GM23338 (cell line): ENCODE data around the gene ATP1B3. TPM values are rescaled to one million over a fixed set of nuclear protein-coding genes. Genes with fewer than 3 reads are reported as not detected.

ENCODE experiments used
- ATAC-seq: fragments of 200-7000 bp; cut with Tn5 transposase; 3 replicates; pipeline ENCODE4 v1.9.1; 2020
- DNase-seq: peaks from one replicate; pipeline ENCODE4 v3.0.0-alpha.2; 2015; ENCODE audit warnings: low spot score
- H2AFZ ChIP-seq: fragments of 200-600 bp; sonication (generic); 2 replicates; pipeline ENCODE4 v1.8.0; 2016; ENCODE audit warnings: antibody characterized with exemption, mild to moderate bottlenecking, moderate library complexity
- H3F3A ChIP-seq: fragments of 200-600 bp; sonication (generic); replicated peaks from 2 replicates; pipeline ENCODE4 v1.8.0; 2017; ENCODE audit warnings: antibody characterized with exemption, mixed run types, low read depth
- H3K27ac ChIP-seq: fragments of 200-600 bp; sonication (generic); 2 replicates; pipeline ENCODE4 v1.6.1; 2016; ENCODE audit warnings: low read depth
- H3K27me3 ChIP-seq: fragments of 200-600 bp; sonication (generic); 2 replicates; pipeline ENCODE4 v1.8.0; 2016; ENCODE audit warnings: mild to moderate bottlenecking, mixed run types, moderate library complexity; ENCODE audit not compliant: insufficient read depth
- H3K36me3 ChIP-seq: fragments of 200-600 bp; sonication (generic); 2 replicates; pipeline ENCODE4 v1.8.0; 2016; ENCODE audit warnings: mild to moderate bottlenecking; ENCODE audit not compliant: insufficient read depth
- H3K4me1 ChIP-seq: fragments of 200-600 bp; sonication (generic); 2 replicates; pipeline ENCODE4 v1.8.0; 2016; ENCODE audit warnings: mild to moderate bottlenecking, moderate library complexity; ENCODE audit not compliant: insufficient read depth
- H3K4me2 ChIP-seq: fragments of 200-600 bp; sonication (generic); 2 replicates; pipeline ENCODE4 v1.7.1; 2017; ENCODE audit warnings: mixed run types
- H3K4me3 ChIP-seq: fragments of 200-600 bp; sonication (generic); 2 replicates; pipeline ENCODE4 v1.6.1; 2016; ENCODE audit warnings: mixed run types
- H3K79me2 ChIP-seq: fragments of 200-600 bp; sonication (generic); replicated peaks from 2 replicates; pipeline ENCODE4 v1.8.0; 2017; ENCODE audit warnings: mild to moderate bottlenecking; ENCODE audit not compliant: insufficient read depth
- H3K9me2 ChIP-seq: fragments of 200-600 bp; sonication (generic); 2 replicates; pipeline ENCODE4 v1.8.0; 2017; ENCODE audit not compliant: insufficient read depth
- H4K20me1 ChIP-seq: fragments of 200-600 bp; sonication (generic); replicated peaks from 2 replicates; pipeline ENCODE4 v1.8.0; 2017; ENCODE audit warnings: mild to moderate bottlenecking; ENCODE audit not compliant: insufficient read depth
- H3K27ac Mint-ChIP-seq: 2 replicates; pipeline ENCODE4 v1.8.0; 2020; ENCODE audit warnings: inconsistent platforms, mild to moderate bottlenecking, moderate library complexity, mixed read lengths
- H3K27me3 Mint-ChIP-seq: 3 replicates; pipeline ENCODE4 v1.8.0; 2022; ENCODE audit warnings: low read depth, mild to moderate bottlenecking, moderate library complexity, mixed read lengths, inconsistent platforms; ENCODE audit not compliant: insufficient read depth, poor library complexity
- H3K36me3 Mint-ChIP-seq: 3 replicates; pipeline ENCODE4 v1.8.0; 2021; ENCODE audit warnings: low read depth, mild to moderate bottlenecking, inconsistent platforms, moderate library complexity, mixed read lengths
- H3K4me1 Mint-ChIP-seq: 3 replicates; pipeline ENCODE4 v1.8.0; 2020; ENCODE audit warnings: mild to moderate bottlenecking, inconsistent platforms, mixed read lengths
- H3K4me3 Mint-ChIP-seq: 3 replicates; pipeline ENCODE4 v1.8.0; 2021; ENCODE audit warnings: moderate library complexity, mild to moderate bottlenecking, inconsistent platforms, mixed read lengths
- H3K9me3 Mint-ChIP-seq: 3 replicates; pipeline ENCODE4 v1.8.0; 2020; ENCODE audit warnings: moderate library complexity, mild to moderate bottlenecking, inconsistent platforms, mixed read lengths
- CREB1 ChIP-seq: fragments of 250-450 bp; sonication (Bioruptor Pico); IDR thresholded peaks from 2 replicates; pipeline ENCODE4 v1.5.0; 2020; ENCODE audit warnings: low read depth, mild to moderate bottlenecking, moderate library complexity
- ETS1 ChIP-seq: IDR thresholded peaks from 2 replicates; pipeline ENCODE4 v1.6.1; 2016; ENCODE audit warnings: antibody characterized with exemption
- EZH2 ChIP-seq: fragments of 200-600 bp; sonication (generic); IDR thresholded peaks from one replicate; pipeline ENCODE4 v1.8.0; 2017; ENCODE audit warnings: antibody characterized with exemption, mild to moderate bottlenecking, low read depth; ENCODE audit not compliant: unreplicated experiment
- JUNB ChIP-seq: IDR thresholded peaks from one replicate; pipeline ENCODE4 v1.6.1; 2016; ENCODE audit warnings: antibody characterized with exemption; ENCODE audit not compliant: unreplicated experiment
- NANOG ChIP-seq: IDR thresholded peaks from 2 replicates; pipeline ENCODE4 v1.6.1; 2016; ENCODE audit warnings: antibody characterized with exemption, borderline replicate concordance
- POLR2AphosphoS5 ChIP-seq: IDR thresholded peaks from 2 replicates; pipeline ENCODE4 v1.6.1; 2016; ENCODE audit warnings: antibody characterized with exemption, low read depth
- REST ChIP-seq: IDR thresholded peaks from one replicate; pipeline ENCODE4 v1.6.1; 2018; ENCODE audit warnings: antibody characterized with exemption; ENCODE audit not compliant: unreplicated experiment
- STAT1 ChIP-seq: IDR thresholded peaks from one replicate; pipeline ENCODE4 v1.6.1; 2016; ENCODE audit warnings: antibody characterized with exemption; ENCODE audit not compliant: unreplicated experiment
- ZNF114 ChIP-seq: fragments of 250-450 bp; sonication (Bioruptor Pico); IDR thresholded peaks from 2 replicates; pipeline ENCODE4 v1.5.0; 2020; ENCODE audit warnings: mild to moderate bottlenecking, moderate library complexity
- ZNF331 ChIP-seq: fragments of 250-450 bp; sonication (Bioruptor Pico); IDR thresholded peaks from 2 replicates; pipeline ENCODE4 v1.5.0; 2020; ENCODE audit warnings: low read depth, mild to moderate bottlenecking, moderate library complexity
- polyA plus RNA-seq: library from polyadenylated mRNA; unstranded; fragments of >200 nt; fragmentation: Nextera tagmentation; extraction: Ambion mirVana; gene quantifications from 2 replicates; pipeline ENCODE4 v1.2.1, GENCODE V29; 2016
- total RNA-seq: library from RNA; depleted of rRNA; stranded (reverse); fragments of >200 nt; shearing (Covaris generic); gene quantifications from 2 replicates; pipeline ENCODE4 v1.2.3, GENCODE V29; 2014
- TF ChIP-seq, protein P1 (sequence below), 2 experiments: fragments of 200-600 bp in 1 of 2; sonication (generic) in 1 of 2; conservative IDR thresholded peaks; 2 replicates each; pipeline versions ENCODE4 v1.5.1 to v1.6.1; 2016 to 2017; ENCODE audit warnings: antibody characterized with exemption in 2 of 2, low read depth in 2 of 2, mild to moderate bottlenecking in 2 of 2, moderate library complexity in 1 of 2
- TF ChIP-seq, protein P2 (sequence below): fragments of 250-450 bp; sonication (Bioruptor Pico); IDR thresholded peaks from 2 replicates; pipeline ENCODE4 v1.5.0; 2020; ENCODE audit warnings: mild to moderate bottlenecking, moderate library complexity

Gene ATP1B3
- total and polyA plus RNA-seq, 2 experiments from 2014 or later, result 135 to 315 TPM

DNA sequence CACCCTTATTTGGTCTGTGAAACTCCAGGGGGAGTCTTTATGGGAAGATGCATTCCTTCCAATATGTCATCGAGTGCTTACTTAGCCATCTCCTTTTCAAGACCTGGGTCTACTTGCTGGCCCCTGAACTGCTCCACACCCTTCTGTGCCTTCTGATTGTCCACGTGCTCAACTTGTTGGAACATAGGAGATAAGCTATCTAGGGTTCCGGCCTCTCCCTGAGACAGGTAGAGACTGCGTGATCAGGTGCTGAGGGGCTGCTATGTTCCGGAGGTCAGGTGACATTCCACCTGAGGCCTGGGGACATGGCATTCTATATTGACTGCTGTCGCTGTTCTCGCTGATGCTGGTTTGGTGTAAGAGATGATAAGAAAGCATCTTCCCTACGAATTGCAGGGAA is 65.6 kb downstream of the ATP1B3 start:
- DNase-seq (no peak), ATAC-seq (no peak)
- Histone ChIP-seq H3K79me2 (no peaks in the 10 kb centered on the region), H2AFZ (no peak overlapping the region), H4K20me1 (no peaks in the 10 kb centered on the region), H3K4me2 (no peak overlapping the region), H3F3A (no peaks in the 10 kb centered on the region), H3K9me2 (no peaks in the 10 kb centered on the region), H3K27me3 (no peaks in the 10 kb centered on the region), H3K4me1 (no peaks in the 10 kb centered on the region; the same call in 1 of the 2 replicates), H3K4me3 (no peak overlapping the region), H3K27ac (no peak overlapping the region), H3K36me3 (no peaks in the 10 kb centered on the region)
- peaks cover 4% of the 10 kb centered on the region for H3K27me3 Mint-ChIP-seq
- TF ChIP-seq, protein P1, sequence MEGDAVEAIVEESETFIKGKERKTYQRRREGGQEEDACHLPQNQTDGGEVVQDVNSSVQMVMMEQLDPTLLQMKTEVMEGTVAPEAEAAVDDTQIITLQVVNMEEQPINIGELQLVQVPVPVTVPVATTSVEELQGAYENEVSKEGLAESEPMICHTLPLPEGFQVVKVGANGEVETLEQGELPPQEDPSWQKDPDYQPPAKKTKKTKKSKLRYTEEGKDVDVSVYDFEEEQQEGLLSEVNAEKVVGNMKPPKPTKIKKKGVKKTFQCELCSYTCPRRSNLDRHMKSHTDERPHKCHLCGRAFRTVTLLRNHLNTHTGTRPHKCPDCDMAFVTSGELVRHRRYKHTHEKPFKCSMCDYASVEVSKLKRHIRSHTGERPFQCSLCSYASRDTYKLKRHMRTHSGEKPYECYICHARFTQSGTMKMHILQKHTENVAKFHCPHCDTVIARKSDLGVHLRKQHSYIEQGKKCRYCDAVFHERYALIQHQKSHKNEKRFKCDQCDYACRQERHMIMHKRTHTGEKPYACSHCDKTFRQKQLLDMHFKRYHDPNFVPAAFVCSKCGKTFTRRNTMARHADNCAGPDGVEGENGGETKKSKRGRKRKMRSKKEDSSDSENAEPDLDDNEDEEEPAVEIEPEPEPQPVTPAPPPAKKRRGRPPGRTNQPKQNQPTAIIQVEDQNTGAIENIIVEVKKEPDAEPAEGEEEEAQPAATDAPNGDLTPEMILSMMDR (conservative IDR thresholded peaks at IDR 0.05; ENCODE audit: low read depth in 2 of 2), result no peak
- no peak for TF ChIP-seq STAT1
- TF ChIP-seq, protein P2, sequence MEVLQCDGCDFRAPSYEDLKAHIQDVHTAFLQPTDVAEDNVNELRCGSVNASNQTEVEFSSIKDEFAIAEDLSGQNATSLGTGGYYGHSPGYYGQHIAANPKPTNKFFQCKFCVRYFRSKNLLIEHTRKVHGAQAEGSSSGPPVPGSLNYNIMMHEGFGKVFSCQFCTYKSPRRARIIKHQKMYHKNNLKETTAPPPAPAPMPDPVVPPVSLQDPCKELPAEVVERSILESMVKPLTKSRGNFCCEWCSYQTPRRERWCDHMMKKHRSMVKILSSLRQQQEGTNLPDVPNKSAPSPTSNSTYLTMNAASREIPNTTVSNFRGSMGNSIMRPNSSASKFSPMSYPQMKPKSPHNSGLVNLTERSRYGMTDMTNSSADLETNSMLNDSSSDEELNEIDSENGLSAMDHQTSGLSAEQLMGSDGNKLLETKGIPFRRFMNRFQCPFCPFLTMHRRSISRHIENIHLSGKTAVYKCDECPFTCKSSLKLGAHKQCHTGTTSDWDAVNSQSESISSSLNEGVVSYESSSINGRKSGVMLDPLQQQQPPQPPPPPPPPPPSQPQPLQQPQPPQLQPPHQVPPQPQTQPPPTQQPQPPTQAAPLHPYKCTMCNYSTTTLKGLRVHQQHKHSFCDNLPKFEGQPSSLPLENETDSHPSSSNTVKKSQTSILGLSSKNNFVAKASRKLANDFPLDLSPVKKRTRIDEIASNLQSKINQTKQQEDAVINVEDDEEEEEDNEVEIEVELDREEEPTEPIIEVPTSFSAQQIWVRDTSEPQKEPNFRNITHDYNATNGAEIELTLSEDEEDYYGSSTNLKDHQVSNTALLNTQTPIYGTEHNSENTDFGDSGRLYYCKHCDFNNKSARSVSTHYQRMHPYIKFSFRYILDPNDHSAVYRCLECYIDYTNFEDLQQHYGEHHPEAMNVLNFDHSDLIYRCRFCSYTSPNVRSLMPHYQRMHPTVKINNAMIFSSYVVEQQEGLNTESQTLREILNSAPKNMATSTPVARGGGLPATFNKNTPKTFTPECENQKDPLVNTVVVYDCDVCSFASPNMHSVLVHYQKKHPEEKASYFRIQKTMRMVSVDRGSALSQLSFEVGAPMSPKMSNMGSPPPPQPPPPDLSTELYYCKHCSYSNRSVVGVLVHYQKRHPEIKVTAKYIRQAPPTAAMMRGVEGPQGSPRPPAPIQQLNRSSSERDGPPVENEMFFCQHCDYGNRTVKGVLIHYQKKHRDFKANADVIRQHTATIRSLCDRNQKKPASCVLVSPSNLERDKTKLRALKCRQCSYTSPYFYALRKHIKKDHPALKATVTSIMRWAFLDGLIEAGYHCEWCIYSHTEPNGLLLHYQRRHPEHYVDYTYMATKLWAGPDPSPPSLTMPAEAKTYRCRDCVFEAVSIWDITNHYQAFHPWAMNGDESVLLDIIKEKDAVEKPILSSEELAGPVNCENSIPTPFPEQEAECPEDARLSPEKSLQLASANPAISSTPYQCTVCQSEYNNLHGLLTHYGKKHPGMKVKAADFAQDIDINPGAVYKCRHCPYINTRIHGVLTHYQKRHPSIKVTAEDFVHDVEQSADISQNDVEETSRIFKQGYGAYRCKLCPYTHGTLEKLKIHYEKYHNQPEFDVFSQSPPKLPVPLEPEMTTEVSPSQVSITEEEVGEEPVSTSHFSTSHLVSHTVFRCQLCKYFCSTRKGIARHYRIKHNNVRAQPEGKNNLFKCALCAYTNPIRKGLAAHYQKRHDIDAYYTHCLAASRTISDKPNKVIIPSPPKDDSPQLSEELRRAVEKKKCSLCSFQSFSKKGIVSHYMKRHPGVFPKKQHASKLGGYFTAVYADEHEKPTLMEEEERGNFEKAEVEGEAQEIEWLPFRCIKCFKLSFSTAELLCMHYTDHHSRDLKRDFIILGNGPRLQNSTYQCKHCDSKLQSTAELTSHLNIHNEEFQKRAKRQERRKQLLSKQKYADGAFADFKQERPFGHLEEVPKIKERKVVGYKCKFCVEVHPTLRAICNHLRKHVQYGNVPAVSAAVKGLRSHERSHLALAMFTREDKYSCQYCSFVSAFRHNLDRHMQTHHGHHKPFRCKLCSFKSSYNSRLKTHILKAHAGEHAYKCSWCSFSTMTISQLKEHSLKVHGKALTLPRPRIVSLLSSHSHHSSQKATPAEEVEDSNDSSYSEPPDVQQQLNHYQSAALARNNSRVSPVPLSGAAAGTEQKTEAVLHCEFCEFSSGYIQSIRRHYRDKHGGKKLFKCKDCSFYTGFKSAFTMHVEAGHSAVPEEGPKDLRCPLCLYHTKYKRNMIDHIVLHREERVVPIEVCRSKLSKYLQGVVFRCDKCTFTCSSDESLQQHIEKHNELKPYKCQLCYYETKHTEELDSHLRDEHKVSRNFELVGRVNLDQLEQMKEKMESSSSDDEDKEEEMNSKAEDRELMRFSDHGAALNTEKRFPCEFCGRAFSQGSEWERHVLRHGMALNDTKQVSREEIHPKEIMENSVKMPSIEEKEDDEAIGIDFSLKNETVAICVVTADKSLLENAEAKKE (CRISPR knock-in tag), result no peak
- TF ChIP-seq REST, result no peak
- no peak for TF ChIP-seq JUNB
- TF ChIP-seq ETS1, result no peak
- TF ChIP-seq NANOG, result no peak
- TF ChIP-seq EZH2, result no peak
- no peak for TF ChIP-seq ZNF331 (CRISPR knock-in tag)
- no peak for TF ChIP-seq POLR2AphosphoS5
- no peak for TF ChIP-seq ZNF114 (CRISPR knock-in tag)
- TF ChIP-seq CREB1, result no peak
- H3K36me3 Mint-ChIP-seq, result no peaks in the 10 kb centered on the region
- no peak overlapping the region for H3K27ac Mint-ChIP-seq
- H3K9me3 Mint-ChIP-seq, result no peaks in the 10 kb centered on the region
- peaks cover 5% of the 10 kb centered on the region; the same call in 2 of the 3 replicates for H3K4me1 Mint-ChIP-seq
- H3K4me3 Mint-ChIP-seq, result no peak overlapping the region
